G401.6 (cell line): ENCODE measurements around the gene ATP8A1.

Experiments used
- FAIRE-seq: peaks from 2 replicates; lab custom pipeline; 2012; peaks lifted over from hg19 to GRCh38; lab: Jason Lieb, UNC

The ATP8A1 gene

GRCh38 chr4:42363614-42364013, 293.3 kb downstream of the ATP8A1 start:
- no peak for FAIRE-seq

GRCh38 chr4:42362591-42362990, 294.3 kb downstream of the ATP8A1 start:
- FAIRE-seq, result no peak

GRCh38 chr4:42361456-42361855, 295.4 kb downstream of the ATP8A1 start:
- no peak for FAIRE-seq

- no peak for FAIRE-seq
Observed at GRCh38 chr4:42360256-42360669, 296.6 kb downstream of the ATP8A1 start.

- FAIRE-seq, result no peak
Observed at GRCh38 chr4:42359711-42360110, 297.2 kb downstream of the ATP8A1 start.
